LHCN-M2 (cell line): Measurements from ENCODE around the gene PRKN. TPM values are rescaled to one million over a fixed set of nuclear protein-coding genes. Genes with fewer than 3 reads are reported as not detected.
"Not testable (repeated sequence)": the region's sequence is repeated elsewhere in the genome, so short reads cannot be mapped to it uniquely, and the experiment has no call there.

Experiments
- DNase-seq: peaks from one replicate; pipeline ENCODE4 v3.0.0-alpha.2; 2012; ENCODE audit warnings: low read depth
- total RNA-seq: library from RNA; depleted of rRNA; stranded (reverse); fragments of >200 nt; gene quantifications from 2 replicates; pipeline ENCODE4 v1.2.3, GENCODE V29; 2014

PRKN gene
- total RNA-seq, 1 experiment from 2014 or later: 2.4 TPM

GRCh38 chr6:161333410-161333809, 1394.2 kb downstream of the PRKN start:
- DNase-seq: no peak

- not testable (repeated sequence) for DNase-seq
These were observed 1396.0 kb downstream of the PRKN start for GRCh38 chr6:161331402-161332081.

GRCh38 chr6:161327360-161327953, 1400.1 kb downstream of the PRKN start:
- DNase-seq: peak; percentile 28

- no peak for DNase-seq
These were observed 1408.3 kb downstream of the PRKN start for GRCh38 chr6:161319231-161319630.

- no peak for DNase-seq
These were observed 1409.1 kb downstream of the PRKN start for GRCh38 chr6:161318456-161318855.

GRCh38 chr6:161316531-161316930, 1411.0 kb downstream of the PRKN start:
- DNase-seq: no peak

GRCh38 chr6:161315246-161315917, 1412.2 kb downstream of the PRKN start:
- DNase-seq: not testable (repeated sequence)

- not testable (repeated sequence) for DNase-seq
These were observed 1412.9 kb downstream of the PRKN start for GRCh38 chr6:161314541-161315245.

- no peak for DNase-seq
These were observed 1413.5 kb downstream of the PRKN start for GRCh38 chr6:161313940-161314509.

GRCh38 chr6:161313475-161313874, 1414.1 kb downstream of the PRKN start:
- DNase-seq: not testable (repeated sequence)

- not testable (repeated sequence) for DNase-seq
These were observed 1417.8 kb downstream of the PRKN start for GRCh38 chr6:161309774-161310173.

GRCh38 chr6:161308075-161308655, 1419.4 kb downstream of the PRKN start:
- no peak for DNase-seq

- DNase-seq: no peak
These were observed 1421.7 kb downstream of the PRKN start for GRCh38 chr6:161305860-161306259.

GRCh38 chr6:161303628-161304340, 1423.8 kb downstream of the PRKN start:
- peak; percentile 69 for DNase-seq

- DNase-seq: no peak
These were observed 1424.6 kb downstream of the PRKN start for GRCh38 chr6:161302949-161303348.

- DNase-seq: peak; percentile 46
These were observed 1426.2 kb downstream of the PRKN start for GRCh38 chr6:161301338-161301737.

- no peak for DNase-seq
These were observed 1426.7 kb downstream of the PRKN start for GRCh38 chr6:161300823-161301222.

GRCh38 chr6:161299726-161300125, 1427.8 kb downstream of the PRKN start:
- DNase-seq: no peak
